H1 (cell line): ENCODE results near the gene CTH. TPM values are rescaled to one million over a fixed set of nuclear protein-coding genes. Genes with fewer than 3 reads are reported as not detected.

Experiments used
- ASH2L ChIP-seq: fragments of 200-600, 300-600 bp; sonication (generic); IDR thresholded peaks from one replicate; pipeline ENCODE4 v1.7.1; 2017; ENCODE audit warnings: low read length
- ATF2 ChIP-seq: IDR thresholded peaks from 2 replicates; pipeline ENCODE4 v1.6.1; 2012; ENCODE audit warnings: low read length, inconsistent platforms
- CBX8 ChIP-seq: fragments of 300-800, 300-1000 bp; sonication (generic); IDR thresholded peaks from 2 replicates; pipeline ENCODE4 v1.7.1; 2016; ENCODE audit warnings: low read depth, low read length, borderline replicate concordance
- CHD2 ChIP-seq: IDR thresholded peaks from 2 replicates; pipeline ENCODE4 v1.6.1; 2012; ENCODE audit warnings: low read length, improper control_type of control experiment
- E2F6 ChIP-seq: IDR thresholded peaks from 2 replicates; pipeline ENCODE4 v1.6.1; 2012; ENCODE audit warnings: inconsistent platforms
- EP300 ChIP-seq, 2 experiments: IDR thresholded peaks; 1 replicate in 1 of 2; 2 replicates in 1 of 2; pipeline ENCODE4 v1.6.1; 2011 to 2012; ENCODE audit warnings: low read depth in 2 of 2, low read length in 2 of 2, mild to moderate bottlenecking in 2 of 2, borderline replicate concordance in 1 of 2, inconsistent platforms in 1 of 2, moderate library complexity in 1 of 2
- KDM1A ChIP-seq: fragments of 200-600, 300-600 bp; sonication (generic); IDR thresholded peaks from 2 replicates; pipeline ENCODE4 v1.7.1; 2016; ENCODE audit warnings: mild to moderate bottlenecking, low read length, borderline replicate concordance
- KDM4A ChIP-seq: IDR thresholded peaks from one replicate; pipeline ENCODE4 v1.7.1; 2012; ENCODE audit warnings: low read depth, mild to moderate bottlenecking, moderate library complexity, low read length, inconsistent platforms; ENCODE audit not compliant: severe bottlenecking
- MAX ChIP-seq: IDR thresholded peaks from 2 replicates; pipeline ENCODE4 v1.6.1; 2012; ENCODE audit warnings: inconsistent platforms
- NANOG ChIP-seq: IDR thresholded peaks from 2 replicates; pipeline ENCODE4 v1.6.1; 2011; ENCODE audit warnings: low read length, low read depth, mild to moderate bottlenecking, inconsistent platforms; ENCODE audit not compliant: insufficient read depth, poor library complexity, severe bottlenecking
- RXRA ChIP-seq: IDR thresholded peaks from 2 replicates; pipeline ENCODE4 v1.6.1; 2011; ENCODE audit warnings: low read depth, mild to moderate bottlenecking, low read length, moderate library complexity; ENCODE audit not compliant: insufficient read depth
- SIRT6 ChIP-seq: IDR thresholded peaks from one replicate; pipeline ENCODE4 v1.7.1; 2012; ENCODE audit warnings: low read length, inconsistent platforms
- SIX5 ChIP-seq: IDR thresholded peaks from 2 replicates; pipeline ENCODE4 v1.6.1; 2011; ENCODE audit warnings: mild to moderate bottlenecking, low read depth, low read length
- SP2 ChIP-seq: IDR thresholded peaks from 2 replicates; pipeline ENCODE4 v1.6.1; 2012; ENCODE audit warnings: mild to moderate bottlenecking, low read length, inconsistent platforms
- TAF7 ChIP-seq: optimal IDR thresholded peaks from 2 replicates; pipeline ENCODE3; 2011; ENCODE audit warnings: low read depth, mild to moderate bottlenecking, inconsistent platforms, low read length, moderate library complexity, borderline replicate concordance
- TBP ChIP-seq: IDR thresholded peaks from 2 replicates; pipeline ENCODE4 v1.6.1; 2011; ENCODE audit warnings: low read depth, low read length, improper control_type of control experiment
- YY1 ChIP-seq: IDR thresholded peaks from 2 replicates; pipeline ENCODE4 v1.6.1; 2011; ENCODE audit warnings: low read depth, mild to moderate bottlenecking, low read length
- polyA plus RNA-seq, 7 experiments: library from polyadenylated mRNA; depleted of rRNA in 3 of 7; stranded (reverse) in 5 of 7; unstranded in 2 of 7; fragments of >200 nt in 5 of 7; fragments of 200-250 nt in 2 of 7; gene quantifications; 1 replicate in 5 of 7; 2 replicates in 1 of 7; 4 replicates in 1 of 7; pipeline versions ENCODE4 v1.2.1 to v1.2.3, GENCODE V29; 2011 to 2013; ENCODE audit warnings: missing spikeins in 2 of 7, mixed read lengths in 2 of 7
- total RNA-seq: library from RNA; stranded (reverse); fragmentation: NEBNext Ultra II Directional; extraction: Animal tissue kit (Norgen Biotek cat#: 25700); gene quantifications from 2 replicates; pipeline ENCODE4 v1.2.1, GENCODE V29; 2021

Gene CTH
- total and polyA plus RNA-seq, 2 of the 8 experiments (the other 6 are each of a cell fraction or from before 2014, with no cell fraction given) = 31.7 to 33.2 TPM

- TF ChIP-seq ATF2 (no peak), CHD2 (no peak), RXRA (no peak), NANOG (no peak), CBX8 (no peak), SIRT6 (no peak), MAX (peak; percentile 14; the same call in 1 of the 2 replicates), TAF7 (no peak), SIX5 (no peak), TBP (no peak), KDM4A (peak; percentile 53), ASH2L (peak; percentile 50), SP2 (no peak), E2F6 (no peak), KDM1A (no peak), YY1 (0 out of 2 replicates have a peak, but pooled peaks have one; percentile 4), EP300 (IDR thresholded peaks at IDR 0.05; ENCODE audit: borderline replicate concordance in 1 of 2, low read depth in 2 of 2, low read length in 2 of 2) (no peak)
Measured at GRCh38 chr1:70411360-70411844, 334 bp downstream of the CTH start (continued).
